Measurements from ENCODE around the gene ANK2.
A peak's percentile ranks its signal among the peaks of the same experiment; 100 is the strongest.

ANK2 gene

GRCh38 chr4:113276464-113277170 is 227.2 kb downstream of the ANK2 start:
- H3K4me3 ChIP-seq (ENCODE audit: low read depth in 1 of 2, low read length in 2 of 2): no peak overlapping the region
- H3K9ac ChIP-seq (ENCODE audit: low read depth, low read length): no peak overlapping the region
- H3K9me3 ChIP-seq (ENCODE audit: insufficient read depth, low read length, severe bottlenecking): no peaks in the 10 kb centered on the region
- H3K36me3 ChIP-seq (ENCODE audit: insufficient read depth, low read length): no peaks in the 10 kb centered on the region
- no peaks in the 10 kb centered on the region for H3K27me3 ChIP-seq (ENCODE audit: insufficient read depth, low read length, poor library complexity)
- H3K79me2 ChIP-seq (ENCODE audit: insufficient read depth, low read length): no peaks in the 10 kb centered on the region
- no peaks in the 10 kb centered on the region for H3K4me1 ChIP-seq (ENCODE audit: insufficient read depth, low read length)
- ATAC-seq (ENCODE audit: insufficient read depth, low read depth): no peak
- no peak for DNase-seq
- no peaks in the 10 kb centered on the region; the same call in 1 of the 2 replicates for H4K20me1 ChIP-seq (ENCODE audit: insufficient read depth, low read length)
- H3K27ac ChIP-seq (ENCODE audit: low read length): no peak overlapping the region
- TF ChIP-seq EZH2 (IDR thresholded peaks at IDR 0.05; ENCODE audit: borderline replicate concordance, low read depth, low read length, severe bottlenecking): no peak
- TF ChIP-seq CTCF (IDR thresholded peaks at IDR 0.05; ENCODE audit: borderline replicate concordance, extremely low read depth, low read length, poor library complexity, severe bottlenecking): no peak
- H2AFZ ChIP-seq (ENCODE audit: low read depth, low read length): no peak overlapping the region
- H3K4me2 ChIP-seq (ENCODE audit: insufficient read depth, low read length): no peak overlapping the region

- H3K4me3 ChIP-seq (ENCODE audit: low read depth in 1 of 2, low read length in 2 of 2): no peak overlapping the region
- peak; percentile 98 for ATAC-seq (ENCODE audit: insufficient read depth, low read depth)
These were observed 229.0 kb downstream of the ANK2 start for GRCh38 chr4:113278324-113278934.

GRCh38 chr4:113285501-113285900 is 236.0 kb downstream of the ANK2 start:
- Histone ChIP-seq H4K20me1 (ENCODE audit: insufficient read depth, low read length) (no peaks in the 10 kb centered on the region), H3K4me2 (ENCODE audit: insufficient read depth, low read length) (no peak overlapping the region), H3K9ac (ENCODE audit: low read depth, low read length) (no peak overlapping the region), H3K4me3 (ENCODE audit: low read depth in 1 of 2, low read length in 2 of 2) (no peak overlapping the region), H3K4me1 (ENCODE audit: insufficient read depth, low read length) (no peaks in the 10 kb centered on the region), H2AFZ (ENCODE audit: low read depth, low read length) (no peak overlapping the region), H3K27ac (ENCODE audit: low read length) (no peak overlapping the region), H3K27me3 (ENCODE audit: insufficient read depth, low read length, poor library complexity) (no peaks in the 10 kb centered on the region), H3K9me3 (ENCODE audit: insufficient read depth, low read length, severe bottlenecking) (no peaks in the 10 kb centered on the region), H3K36me3 (ENCODE audit: insufficient read depth, low read length) (no peaks in the 10 kb centered on the region), H3K79me2 (ENCODE audit: insufficient read depth, low read length) (no peaks in the 10 kb centered on the region)
- DNase-seq (no peak), ATAC-seq (ENCODE audit: insufficient read depth, low read depth) (no peak)
- no peak for TF ChIP-seq EZH2 (IDR thresholded peaks at IDR 0.05; ENCODE audit: borderline replicate concordance, low read depth, low read length, severe bottlenecking)
- no peak for TF ChIP-seq CTCF (IDR thresholded peaks at IDR 0.05; ENCODE audit: borderline replicate concordance, extremely low read depth, low read length, poor library complexity, severe bottlenecking)

More at GRCh38 chr4:113278324-113278934, 229.0 kb downstream of the ANK2 start:
- Histone ChIP-seq H3K9me3 (ENCODE audit: insufficient read depth, low read length, severe bottlenecking) (no peaks in the 10 kb centered on the region), H4K20me1 (ENCODE audit: insufficient read depth, low read length) (no peaks in the 10 kb centered on the region; the same call in 1 of the 2 replicates), H3K9ac (ENCODE audit: low read depth, low read length) (no peak overlapping the region), H3K36me3 (ENCODE audit: insufficient read depth, low read length) (no peaks in the 10 kb centered on the region), H3K79me2 (ENCODE audit: insufficient read depth, low read length) (no peaks in the 10 kb centered on the region), H3K27ac (ENCODE audit: low read length) (no peak overlapping the region), H3K27me3 (ENCODE audit: insufficient read depth, low read length, poor library complexity) (no peaks in the 10 kb centered on the region), H3K4me2 (ENCODE audit: insufficient read depth, low read length) (no peak overlapping the region), H3K4me1 (ENCODE audit: insufficient read depth, low read length) (no peaks in the 10 kb centered on the region), H2AFZ (ENCODE audit: low read depth, low read length) (no peak overlapping the region)
- DNase-seq: peak; percentile 66
- TF ChIP-seq CTCF (IDR thresholded peaks at IDR 0.05; ENCODE audit: borderline replicate concordance, extremely low read depth, low read length, poor library complexity, severe bottlenecking) (peak; percentile 85), EZH2 (IDR thresholded peaks at IDR 0.05; ENCODE audit: borderline replicate concordance, low read depth, low read length, severe bottlenecking) (no peak)
